Stomach (tissue), 4 donors: ENCODE measurements around the gene ROGDI.

ENCODE experiments used
- CTCF ChIP-seq, 7 experiments: fragments of 450-650 bp in 4 of 7; fragments of 200-600 bp in 3 of 7; sonication (generic) in 3 of 7; IDR thresholded peaks; one replicate each; pipeline ENCODE4 v1.5.1; 2016 to 2019; ENCODE audit warnings: antibody characterized with exemption in 7 of 7, control low read depth in 2 of 7, mild to moderate bottlenecking in 1 of 7
- POLR2A ChIP-seq, 4 donors: fragments of 450-650 bp; IDR thresholded peaks; one replicate each; pipeline ENCODE4 v1.6.1; 2016; ENCODE audit warnings: antibody characterized with exemption in 4 of 4, control low read depth in 2 of 4, mild to moderate bottlenecking in 1 of 4, moderate library complexity in 1 of 4

DNA sequence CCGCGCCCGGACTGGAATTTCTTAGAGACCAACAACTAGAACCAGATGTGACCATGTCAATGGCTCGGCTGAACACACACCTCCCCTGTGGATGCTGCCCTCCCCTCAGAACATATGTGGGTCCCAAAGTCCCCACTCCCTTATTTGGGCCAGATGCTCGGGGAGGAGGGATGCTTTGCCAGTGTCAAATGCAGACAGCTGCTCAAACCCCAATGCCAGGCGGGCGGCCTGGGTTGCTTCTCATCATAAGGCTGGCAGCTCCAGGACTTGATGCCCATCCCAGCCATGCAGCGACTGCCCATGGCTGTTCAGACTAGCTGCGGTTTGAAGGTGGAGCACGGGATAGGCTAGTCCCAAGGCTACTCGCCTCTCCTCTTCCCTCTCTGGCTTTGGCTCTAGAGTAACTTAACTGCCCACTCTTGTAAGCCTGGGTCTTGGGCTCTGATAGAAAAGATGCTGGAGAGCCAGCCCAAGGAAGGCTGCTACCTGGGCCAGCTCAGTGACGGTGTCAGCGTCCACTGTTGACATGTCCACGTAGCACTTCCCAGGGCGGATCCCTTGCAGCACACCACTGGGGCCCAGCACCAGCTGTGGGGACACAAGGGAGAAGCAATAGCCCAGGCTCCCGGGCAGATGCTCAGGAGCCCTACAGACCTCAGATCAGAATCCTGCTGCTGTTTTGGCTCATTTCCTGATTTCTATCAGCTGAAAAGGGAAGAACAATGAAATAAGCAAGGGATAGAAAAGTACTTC lies 11.0 kb upstream of the ROGDI start:
- TF ChIP-seq CTCF (IDR thresholded peaks at IDR 0.05) = no peak
- TF ChIP-seq POLR2A (IDR thresholded peaks at IDR 0.05) = no peak
